MCF 10A (cell line): Measurements from ENCODE around the gene FADS1. TPM values are rescaled to one million over a fixed set of nuclear protein-coding genes. Genes with fewer than 3 reads are reported as not detected.

Experiments used
- BruUV-seq: library from RNA; stranded (reverse); fragments of 400-500 nt; replicated peaks from 2 replicates; lab custom pipeline; 2021; lab: Mats Ljungman, UMichigan
- CTCF ChIA-PET: fragments of 300-600 bp; sonication (Branson Sonifier 250); formaldehyde crosslinking; extraction: SDS; loops from one replicate; lab custom pipeline; 2021; ENCODE audit warnings: antibody characterized with exemption, inconsistent platforms; lab: Yijun Ruan, JAX
- POLR2A ChIA-PET: fragments of 300-600, 350-650 bp; sonication (Branson Sonifier 250); formaldehyde crosslinking; extraction: SDS; loops from one replicate; lab custom pipeline; 2020; ENCODE audit warnings: antibody characterized with exemption, inconsistent platforms; lab: Yijun Ruan, JAX
- DNase-seq: peaks from one replicate; pipeline ENCODE4 v3.0.0-alpha.2; 2018; ENCODE audit not compliant: unreplicated experiment
- H3K27ac Mint-ChIP-seq: one replicate; pipeline ENCODE4 v1.8.0; 2022; ENCODE audit warnings: mild to moderate bottlenecking, low read depth, mixed read lengths; ENCODE audit not compliant: unreplicated experiment
- H3K27me3 Mint-ChIP-seq: one replicate; pipeline ENCODE4 v1.8.0; 2022; ENCODE audit warnings: mixed read lengths; ENCODE audit not compliant: insufficient read depth, unreplicated experiment
- H3K36me3 Mint-ChIP-seq: one replicate; pipeline ENCODE4 v1.8.0; 2022; ENCODE audit warnings: mild to moderate bottlenecking, moderate library complexity, mixed read lengths; ENCODE audit not compliant: insufficient read depth, unreplicated experiment
- H3K4me1 Mint-ChIP-seq: one replicate; pipeline ENCODE4 v1.8.0; 2022; ENCODE audit warnings: mixed read lengths; ENCODE audit not compliant: insufficient read depth, unreplicated experiment
- H3K4me3 Mint-ChIP-seq: one replicate; pipeline ENCODE4 v1.8.0; 2022; ENCODE audit warnings: mild to moderate bottlenecking, moderate library complexity, mixed read lengths; ENCODE audit not compliant: unreplicated experiment
- H3K9me3 Mint-ChIP-seq: one replicate; pipeline ENCODE4 v1.8.0; 2022; ENCODE audit warnings: mixed read lengths; ENCODE audit not compliant: unreplicated experiment
- intact Hi-C: fragments of 100-400 bp; cut with micrococcal nuclease; formaldehyde crosslinking; loops from 2 replicates; pipeline ENCODE4 v1.14.1; 2022
- total RNA-seq: library from RNA; stranded (reverse); gene quantifications from 2 replicates; pipeline ENCODE4 v1.2.3, GENCODE V29; 2022
- TF ChIP-seq, protein P1 (sequence below): fragments of 200-600 bp; IDR thresholded peaks from one replicate; pipeline ENCODE4 v1.8.0; 2022; ENCODE audit warnings: antibody characterized with exemption, mild to moderate bottlenecking; ENCODE audit not compliant: unreplicated experiment

FADS1 gene
- total RNA-seq, 1 experiment from 2014 or later = 27.5 TPM

DNA sequence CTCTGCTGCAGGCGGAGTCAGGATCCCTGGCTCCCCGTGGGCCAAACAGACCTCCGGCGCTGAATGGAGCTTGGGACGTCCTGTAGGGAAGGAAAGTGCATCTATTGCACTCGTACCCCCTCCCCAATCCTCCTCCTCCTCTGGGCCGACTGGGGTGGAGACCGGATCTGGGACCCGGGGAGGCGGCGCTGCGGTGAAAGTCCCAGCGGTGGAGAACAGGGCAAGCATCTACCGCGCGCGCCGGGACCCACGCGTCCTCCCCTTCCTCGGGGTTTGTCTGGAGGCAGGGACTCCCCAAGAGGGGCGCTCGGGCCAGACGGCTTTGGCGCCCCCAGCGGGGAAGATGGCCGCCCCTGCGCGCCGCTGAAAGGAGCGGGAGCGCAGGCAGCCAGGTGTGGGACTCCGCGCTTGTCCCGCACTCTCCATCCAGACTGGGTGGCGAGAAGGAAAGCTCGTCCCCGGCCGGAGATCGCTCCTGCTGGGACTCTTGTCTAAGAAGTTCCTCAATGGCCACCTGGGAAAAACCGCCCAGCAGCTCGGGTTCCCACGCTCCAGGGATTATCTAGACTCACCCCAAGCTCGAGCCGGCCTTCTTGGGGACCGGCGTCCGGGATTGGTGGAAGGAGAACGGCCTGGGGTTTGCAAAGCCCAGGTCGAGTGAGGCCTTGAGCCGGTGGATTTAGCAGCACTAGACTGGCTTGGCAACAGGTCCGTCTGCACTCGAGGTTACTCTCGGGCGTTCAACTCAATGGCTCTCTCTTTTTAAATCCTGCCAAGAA lies 12.0 kb upstream of the FADS1 start:
- peak; percentile 27 for DNase-seq
- BruUV-seq = no TSS peak
- intact Hi-C loops = no loop called here
- no peaks in the 10 kb centered on the region for H3K27me3 Mint-ChIP-seq
- H3K36me3 Mint-ChIP-seq = no peaks in the 10 kb centered on the region
- peaks cover 8% of the 10 kb centered on the region for H3K4me1 Mint-ChIP-seq
- TF ChIP-seq, protein P1, sequence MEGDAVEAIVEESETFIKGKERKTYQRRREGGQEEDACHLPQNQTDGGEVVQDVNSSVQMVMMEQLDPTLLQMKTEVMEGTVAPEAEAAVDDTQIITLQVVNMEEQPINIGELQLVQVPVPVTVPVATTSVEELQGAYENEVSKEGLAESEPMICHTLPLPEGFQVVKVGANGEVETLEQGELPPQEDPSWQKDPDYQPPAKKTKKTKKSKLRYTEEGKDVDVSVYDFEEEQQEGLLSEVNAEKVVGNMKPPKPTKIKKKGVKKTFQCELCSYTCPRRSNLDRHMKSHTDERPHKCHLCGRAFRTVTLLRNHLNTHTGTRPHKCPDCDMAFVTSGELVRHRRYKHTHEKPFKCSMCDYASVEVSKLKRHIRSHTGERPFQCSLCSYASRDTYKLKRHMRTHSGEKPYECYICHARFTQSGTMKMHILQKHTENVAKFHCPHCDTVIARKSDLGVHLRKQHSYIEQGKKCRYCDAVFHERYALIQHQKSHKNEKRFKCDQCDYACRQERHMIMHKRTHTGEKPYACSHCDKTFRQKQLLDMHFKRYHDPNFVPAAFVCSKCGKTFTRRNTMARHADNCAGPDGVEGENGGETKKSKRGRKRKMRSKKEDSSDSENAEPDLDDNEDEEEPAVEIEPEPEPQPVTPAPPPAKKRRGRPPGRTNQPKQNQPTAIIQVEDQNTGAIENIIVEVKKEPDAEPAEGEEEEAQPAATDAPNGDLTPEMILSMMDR = peak; percentile 29
- H3K9me3 Mint-ChIP-seq = no peaks in the 10 kb centered on the region
- ChIA-PET CTCF (interaction anchor here (0.6 to 1.7 kb wide), 5 partner anchors 8 to 425 kb away, joined by 3 to 5 read pairs (median 4); no protein-coding TSS in a partner anchor), POLR2A (interaction anchor here (0.6 to 2.5 kb wide), 3 partner anchors 10 to 1890 kb away, joined by 3 to 27 read pairs (median 8); partner anchors contain the start of gene FADS1)
- H3K4me3 Mint-ChIP-seq = peak overlapping the region; percentile 75
- H3K27ac Mint-ChIP-seq = no peak overlapping the region

DNA sequence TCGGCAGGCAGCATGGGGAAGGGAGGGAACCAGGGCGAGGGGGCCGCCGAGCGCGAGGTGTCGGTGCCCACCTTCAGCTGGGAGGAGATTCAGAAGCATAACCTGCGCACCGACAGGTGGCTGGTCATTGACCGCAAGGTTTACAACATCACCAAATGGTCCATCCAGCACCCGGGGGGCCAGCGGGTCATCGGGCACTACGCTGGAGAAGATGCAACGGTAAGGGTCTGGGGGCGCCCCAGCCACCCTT lies 11.5 kb upstream of the FADS1 start:
- no peak for DNase-seq
- no peaks in the 10 kb centered on the region for H3K36me3 Mint-ChIP-seq
- H3K27ac Mint-ChIP-seq = no peak overlapping the region
- peaks cover 8% of the 10 kb centered on the region for H3K4me1 Mint-ChIP-seq
- TF ChIP-seq, protein P1 = no peak
- ChIA-PET CTCF (interaction anchor here (0.6 to 1.7 kb wide), 4 partner anchors 13 to 426 kb away, joined by 3 to 5 read pairs (median 4); no protein-coding TSS in a partner anchor), POLR2A (interaction anchor here (1.7 to 2.5 kb wide), 2 partner anchors 10 to 13 kb away, joined by 8 to 27 read pairs; partner anchors contain the start of gene FADS1)
- H3K4me3 Mint-ChIP-seq = peak overlapping the region; percentile 75
- no TSS peak for BruUV-seq
- intact Hi-C loops = no loop called here
- H3K9me3 Mint-ChIP-seq = no peaks in the 10 kb centered on the region
- H3K27me3 Mint-ChIP-seq = no peaks in the 10 kb centered on the region

DNA sequence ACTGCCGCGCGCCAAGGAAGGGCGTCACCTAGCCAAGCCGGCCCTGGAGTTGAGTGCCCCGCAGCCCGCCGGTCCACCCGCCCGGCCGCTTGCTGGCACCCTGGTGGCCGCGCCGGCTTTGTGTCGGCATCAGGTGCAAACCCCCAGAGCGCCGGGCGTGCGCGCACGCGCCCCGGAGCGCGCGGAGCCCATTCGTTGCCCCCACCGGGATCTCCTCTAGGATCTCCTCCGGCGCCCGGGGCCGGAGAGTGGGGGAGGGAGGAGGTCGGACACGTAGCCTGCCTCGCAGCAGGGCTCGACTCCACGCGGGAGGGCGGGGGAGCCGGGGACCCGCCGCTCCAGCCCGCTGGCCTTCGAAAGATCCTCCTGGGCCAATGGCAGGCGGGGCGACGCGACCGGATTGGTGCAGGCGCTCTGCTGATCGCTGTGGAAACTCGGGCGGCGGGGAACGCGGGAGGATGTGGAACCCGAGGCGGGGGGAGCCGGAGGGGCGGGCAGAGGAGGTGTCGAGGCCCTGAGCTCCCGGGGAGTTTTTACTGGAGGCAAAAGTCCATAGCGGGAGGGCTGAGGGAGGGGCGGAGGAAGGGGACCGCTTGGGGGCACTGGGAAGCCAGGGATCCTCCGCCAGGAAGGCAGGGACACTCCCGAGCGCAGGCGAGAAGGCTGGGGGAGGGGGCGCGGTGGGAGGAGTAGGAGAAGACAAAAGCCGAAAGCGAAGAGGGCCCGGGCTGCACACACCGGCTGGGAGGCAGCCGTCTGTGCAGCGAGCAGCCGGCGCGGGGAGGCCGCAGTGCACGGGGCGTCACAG lies 11.0 kb upstream of the FADS1 start, which contains the start of gene FADS2:
Gene FADS2 (plus strand): TSS at position 730 of the 808 bp plus-strand sequence. CDS start 91 bp downstream, outside the sequence.
- TF ChIP-seq, protein P1 = no peak
- Mint-ChIP-seq H3K27ac (no peak within 1 kb of the TSS), H3K4me3 (peak within 1 kb of the TSS; percentile 75), H3K4me1 (peaks cover 8% of the 10 kb centered on the region), H3K9me3 (no peaks in the 10 kb centered on the region), H3K27me3 (no peaks in the 10 kb centered on the region), H3K36me3 (no peaks in the 10 kb centered on the region)
- intact Hi-C loops = no loop called here
- BruUV-seq = no TSS peak
- peak; percentile 77 for DNase-seq
- ChIA-PET CTCF (interaction anchor here (0.7 to 1.7 kb wide), 3 partner anchors 13 to 55 kb away, joined by 4 to 5 read pairs (median 4); no protein-coding TSS in a partner anchor), POLR2A (interaction anchor here (1.7 to 2.5 kb wide), 2 partner anchors 9 to 13 kb away, joined by 8 to 27 read pairs; partner anchors contain the start of gene FADS1)
